HL-60 (cell line): Measurements from ENCODE around the gene PLGLB1.
"Not testable (repeated sequence)": the region's sequence is repeated elsewhere in the genome, so short reads cannot be mapped to it uniquely, and the experiment has no call there.

Experiments
- GABPA ChIP-seq: IDR thresholded peaks from 2 replicates; pipeline ENCODE4 v1.6.1; 2012; ENCODE audit warnings: low read depth
- POLR2AphosphoS5 ChIP-seq: IDR thresholded peaks from 2 replicates; pipeline ENCODE4 v1.6.1; 2012; ENCODE audit warnings: low read depth
- TF ChIP-seq, protein P1 (sequence below): IDR thresholded peaks from one replicate; pipeline ENCODE4 v1.5.1; 2011; ENCODE audit warnings: low read length, control low read depth, inconsistent platforms; ENCODE audit not compliant: insufficient read depth
- TF ChIP-seq, protein P2 (sequence below): IDR thresholded peaks from 2 replicates; pipeline ENCODE4 v1.6.1; 2012; ENCODE audit warnings: low read depth; ENCODE audit not compliant: insufficient replicate concordance

DNA sequence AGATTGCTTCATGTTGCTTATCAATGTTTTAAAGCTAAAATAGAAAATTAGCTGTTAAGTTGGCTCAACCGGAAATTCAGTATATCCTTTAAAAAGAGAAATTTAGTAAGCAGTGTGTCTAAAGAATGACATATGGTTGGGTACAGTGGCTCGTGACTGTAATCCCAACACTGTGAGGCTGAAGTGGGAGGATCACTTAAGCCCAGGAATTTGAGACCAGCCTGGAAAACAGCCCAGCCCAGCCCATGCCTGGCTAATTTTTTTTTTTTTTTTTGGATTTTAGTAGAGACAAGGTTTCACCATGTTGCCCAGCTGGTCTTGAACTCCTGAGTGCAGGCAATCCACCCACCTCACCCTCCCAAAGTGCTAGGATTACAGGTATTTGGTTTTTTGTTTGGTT lies 17.2 kb downstream of the PLGLB1 start:
- TF ChIP-seq POLR2AphosphoS5, GABPA: not testable (repeated sequence)
- TF ChIP-seq, protein P1, sequence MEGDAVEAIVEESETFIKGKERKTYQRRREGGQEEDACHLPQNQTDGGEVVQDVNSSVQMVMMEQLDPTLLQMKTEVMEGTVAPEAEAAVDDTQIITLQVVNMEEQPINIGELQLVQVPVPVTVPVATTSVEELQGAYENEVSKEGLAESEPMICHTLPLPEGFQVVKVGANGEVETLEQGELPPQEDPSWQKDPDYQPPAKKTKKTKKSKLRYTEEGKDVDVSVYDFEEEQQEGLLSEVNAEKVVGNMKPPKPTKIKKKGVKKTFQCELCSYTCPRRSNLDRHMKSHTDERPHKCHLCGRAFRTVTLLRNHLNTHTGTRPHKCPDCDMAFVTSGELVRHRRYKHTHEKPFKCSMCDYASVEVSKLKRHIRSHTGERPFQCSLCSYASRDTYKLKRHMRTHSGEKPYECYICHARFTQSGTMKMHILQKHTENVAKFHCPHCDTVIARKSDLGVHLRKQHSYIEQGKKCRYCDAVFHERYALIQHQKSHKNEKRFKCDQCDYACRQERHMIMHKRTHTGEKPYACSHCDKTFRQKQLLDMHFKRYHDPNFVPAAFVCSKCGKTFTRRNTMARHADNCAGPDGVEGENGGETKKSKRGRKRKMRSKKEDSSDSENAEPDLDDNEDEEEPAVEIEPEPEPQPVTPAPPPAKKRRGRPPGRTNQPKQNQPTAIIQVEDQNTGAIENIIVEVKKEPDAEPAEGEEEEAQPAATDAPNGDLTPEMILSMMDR: not testable (repeated sequence)
- TF ChIP-seq, protein P2, sequence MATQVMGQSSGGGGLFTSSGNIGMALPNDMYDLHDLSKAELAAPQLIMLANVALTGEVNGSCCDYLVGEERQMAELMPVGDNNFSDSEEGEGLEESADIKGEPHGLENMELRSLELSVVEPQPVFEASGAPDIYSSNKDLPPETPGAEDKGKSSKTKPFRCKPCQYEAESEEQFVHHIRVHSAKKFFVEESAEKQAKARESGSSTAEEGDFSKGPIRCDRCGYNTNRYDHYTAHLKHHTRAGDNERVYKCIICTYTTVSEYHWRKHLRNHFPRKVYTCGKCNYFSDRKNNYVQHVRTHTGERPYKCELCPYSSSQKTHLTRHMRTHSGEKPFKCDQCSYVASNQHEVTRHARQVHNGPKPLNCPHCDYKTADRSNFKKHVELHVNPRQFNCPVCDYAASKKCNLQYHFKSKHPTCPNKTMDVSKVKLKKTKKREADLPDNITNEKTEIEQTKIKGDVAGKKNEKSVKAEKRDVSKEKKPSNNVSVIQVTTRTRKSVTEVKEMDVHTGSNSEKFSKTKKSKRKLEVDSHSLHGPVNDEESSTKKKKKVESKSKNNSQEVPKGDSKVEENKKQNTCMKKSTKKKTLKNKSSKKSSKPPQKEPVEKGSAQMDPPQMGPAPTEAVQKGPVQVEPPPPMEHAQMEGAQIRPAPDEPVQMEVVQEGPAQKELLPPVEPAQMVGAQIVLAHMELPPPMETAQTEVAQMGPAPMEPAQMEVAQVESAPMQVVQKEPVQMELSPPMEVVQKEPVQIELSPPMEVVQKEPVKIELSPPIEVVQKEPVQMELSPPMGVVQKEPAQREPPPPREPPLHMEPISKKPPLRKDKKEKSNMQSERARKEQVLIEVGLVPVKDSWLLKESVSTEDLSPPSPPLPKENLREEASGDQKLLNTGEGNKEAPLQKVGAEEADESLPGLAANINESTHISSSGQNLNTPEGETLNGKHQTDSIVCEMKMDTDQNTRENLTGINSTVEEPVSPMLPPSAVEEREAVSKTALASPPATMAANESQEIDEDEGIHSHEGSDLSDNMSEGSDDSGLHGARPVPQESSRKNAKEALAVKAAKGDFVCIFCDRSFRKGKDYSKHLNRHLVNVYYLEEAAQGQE: not testable (repeated sequence)
